GM18519 (cell line): ENCODE measurements around the gene EFR3B.

Experiments used
- ATAC-seq: cut with Tn5 transposase; IDR thresholded peaks from one replicate; pipeline ENCODE4 v1.9.1; 2021; ENCODE audit warnings: mild to moderate bottlenecking, moderate library complexity; ENCODE audit not compliant: unreplicated experiment, low FRiP score

EFR3B gene

GRCh38 chr2:25071966-25072365, 30.1 kb downstream of the EFR3B start:
- ATAC-seq: no peak

- ATAC-seq: no peak
These were observed 30.7 kb downstream of the EFR3B start for GRCh38 chr2:25072606-25073005.

GRCh38 chr2:25073025-25073424, 31.1 kb downstream of the EFR3B start:
- ATAC-seq: no peak

- ATAC-seq: no peak
These were observed 32.0 kb downstream of the EFR3B start for GRCh38 chr2:25073914-25074313.

GRCh38 chr2:25074826-25075225, 33.0 kb downstream of the EFR3B start:
- ATAC-seq: no peak

- ATAC-seq: no peak
These were observed 34.9 kb downstream of the EFR3B start for GRCh38 chr2:25076749-25077148.

- no peak for ATAC-seq
These were observed 35.9 kb downstream of the EFR3B start for GRCh38 chr2:25077789-25078169.

GRCh38 chr2:25078170-25079049, 36.5 kb downstream of the EFR3B start:
- ATAC-seq: no peak

GRCh38 chr2:25079050-25079635, 37.3 kb downstream of the EFR3B start:
- ATAC-seq: no peak

GRCh38 chr2:25081237-25081790, 39.4 kb downstream of the EFR3B start:
- ATAC-seq: no peak

- ATAC-seq: no peak
These were observed 40.2 kb downstream of the EFR3B start for GRCh38 chr2:25082002-25082622.

GRCh38 chr2:25085761-25086560, 44.1 kb downstream of the EFR3B start:
- ATAC-seq: no peak

GRCh38 chr2:25088817-25089516, 47.1 kb downstream of the EFR3B start:
- ATAC-seq: no peak

- ATAC-seq: no peak
These were observed 47.9 kb downstream of the EFR3B start for GRCh38 chr2:25089605-25090315.

GRCh38 chr2:25090801-25091200, 48.9 kb downstream of the EFR3B start:
- no peak for ATAC-seq

GRCh38 chr2:25091265-25091664, 49.4 kb downstream of the EFR3B start:
- ATAC-seq: no peak

GRCh38 chr2:25098056-25098455, 56.2 kb downstream of the EFR3B start:
- ATAC-seq: no peak

GRCh38 chr2:25098670-25099486, 57.0 kb downstream of the EFR3B start:
- ATAC-seq: no peak
